Body of pancreas (tissue), 4 donors: ENCODE results near the gene PLEKHG4B.

Experiments
- CTCF ChIP-seq, 7 experiments: fragments of 450-650 bp in 4 of 7; fragments of 200-600 bp in 3 of 7; sonication (generic) in 3 of 7; IDR thresholded peaks; one replicate each; pipeline ENCODE4 v1.5.1; 2016 to 2019; ENCODE audit warnings: antibody characterized with exemption in 7 of 7
- POLR2A ChIP-seq, 3 donors: fragments of 450-650 bp; IDR thresholded peaks; one replicate each; pipeline ENCODE4 v1.6.1; 2016; ENCODE audit warnings: antibody characterized with exemption in 3 of 3, mild to moderate bottlenecking in 2 of 3

- no peak for TF ChIP-seq POLR2A (IDR thresholded peaks at IDR 0.05)
- no peak for TF ChIP-seq CTCF (IDR thresholded peaks at IDR 0.05)
These were observed 67.6 kb downstream of the PLEKHG4B start for GRCh38 chr5:159448-160172.
